Stimulated activated naive CD8-positive, alpha-beta T cell treated with anti-CD3 and anti-CD28 coated beads, Interleukin-15, Interleukin-2, amounts not matched to agents 100 ng/mL and 50 ng/mL, for 24 hours (primary cell): Measurements from ENCODE around the gene ECI1.
"Not testable (repeated sequence)": the region's sequence is repeated elsewhere in the genome, so short reads cannot be mapped to it uniquely, and the experiment has no call there.

Source experiments
- H3K27ac Mint-ChIP-seq: one replicate; pipeline ENCODE4 v1.8.0; 2021; ENCODE audit warnings: mild to moderate bottlenecking, mixed read lengths
- H3K27me3 Mint-ChIP-seq: one replicate; pipeline ENCODE4 v1.8.0; 2021; ENCODE audit warnings: mixed read lengths
- H3K36me3 Mint-ChIP-seq: one replicate; pipeline ENCODE4 v1.8.0; 2021; ENCODE audit warnings: low read depth, mixed read lengths
- H3K4me1 Mint-ChIP-seq: one replicate; pipeline ENCODE4 v1.8.0; 2021; ENCODE audit warnings: low read depth, mixed read lengths
- H3K4me3 Mint-ChIP-seq: one replicate; pipeline ENCODE4 v1.8.0; 2021; ENCODE audit warnings: mild to moderate bottlenecking, mixed read lengths
- H3K9me3 Mint-ChIP-seq: one replicate; pipeline ENCODE4 v1.8.0; 2021; ENCODE audit warnings: mixed read lengths

The ECI1 gene

DNA sequence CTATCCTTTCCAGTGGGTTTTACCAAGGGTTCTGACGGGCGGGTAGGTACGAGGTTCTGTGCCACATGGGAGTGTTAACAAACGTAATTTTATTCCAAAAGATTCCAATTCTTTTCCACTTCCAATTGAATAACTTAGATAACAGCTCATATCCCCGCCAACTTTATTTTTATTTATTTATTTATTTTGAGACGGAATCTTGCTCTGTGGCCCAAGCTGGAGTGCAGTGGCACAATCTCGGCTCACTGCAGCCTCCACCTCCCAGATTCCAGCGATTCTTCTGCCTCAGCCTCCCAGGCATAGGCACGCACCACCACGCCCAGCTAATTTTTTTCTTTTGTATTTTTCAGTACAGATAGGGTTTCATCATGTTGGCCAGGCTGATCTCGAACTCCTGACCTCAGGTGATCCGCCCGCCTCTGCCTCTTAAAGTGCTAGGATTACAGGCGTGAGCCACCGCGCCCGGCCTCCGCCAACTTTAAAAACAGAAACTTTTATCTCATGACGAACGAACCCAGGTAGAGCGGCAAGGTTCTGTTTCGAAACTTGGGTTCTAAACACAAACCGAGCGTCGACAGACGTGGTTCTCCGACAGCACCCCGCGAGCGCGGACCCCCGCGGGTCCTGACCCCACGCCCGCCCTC is 613 bp downstream of the ECI1 start:
- Mint-ChIP-seq H3K4me3 (peak overlapping the region; percentile 89), H3K27me3 (no peaks in the 10 kb centered on the region), H3K36me3 (peaks cover 29% of the 10 kb centered on the region), H3K4me1 (peaks cover 26% of the 10 kb centered on the region), H3K27ac (peak overlapping the region; percentile 84), H3K9me3 (no peaks in the 10 kb centered on the region)

DNA sequence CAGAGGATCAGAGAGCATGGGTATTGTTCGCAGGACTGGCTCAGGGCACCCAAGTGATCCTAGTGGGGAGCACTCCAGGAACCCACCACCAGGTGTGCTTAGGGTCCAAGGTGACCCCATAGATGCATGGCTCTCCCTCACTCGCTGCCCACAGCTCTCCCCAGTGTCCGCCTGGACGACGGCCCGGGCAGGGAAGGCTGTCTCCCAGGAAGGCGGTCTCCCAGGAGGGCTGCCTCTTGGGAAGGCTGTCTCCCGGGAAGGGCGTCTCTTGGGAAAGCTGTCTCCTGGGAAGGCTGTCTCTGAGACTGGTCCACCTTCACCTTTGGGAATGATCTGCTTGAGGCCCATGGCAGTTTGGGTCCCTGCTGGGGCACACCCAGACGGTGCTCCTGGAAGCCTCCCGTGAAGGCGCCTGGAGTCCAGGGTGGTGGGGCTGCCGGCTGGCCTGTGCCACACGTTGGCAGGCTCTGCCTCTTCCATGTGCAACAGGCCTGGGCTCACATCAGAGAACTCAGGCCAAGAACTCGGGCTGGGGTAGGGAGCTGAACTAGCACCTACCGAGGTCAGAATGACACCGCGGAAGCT is 5.0 kb downstream of the ECI1 start:
- Mint-ChIP-seq H3K4me1 (peaks cover 10% of the 10 kb centered on the region), H3K27ac (no peak overlapping the region), H3K27me3 (no peaks in the 10 kb centered on the region), H3K36me3 (peaks cover 24% of the 10 kb centered on the region), H3K9me3 (no peaks in the 10 kb centered on the region), H3K4me3 (no peak overlapping the region)

DNA sequence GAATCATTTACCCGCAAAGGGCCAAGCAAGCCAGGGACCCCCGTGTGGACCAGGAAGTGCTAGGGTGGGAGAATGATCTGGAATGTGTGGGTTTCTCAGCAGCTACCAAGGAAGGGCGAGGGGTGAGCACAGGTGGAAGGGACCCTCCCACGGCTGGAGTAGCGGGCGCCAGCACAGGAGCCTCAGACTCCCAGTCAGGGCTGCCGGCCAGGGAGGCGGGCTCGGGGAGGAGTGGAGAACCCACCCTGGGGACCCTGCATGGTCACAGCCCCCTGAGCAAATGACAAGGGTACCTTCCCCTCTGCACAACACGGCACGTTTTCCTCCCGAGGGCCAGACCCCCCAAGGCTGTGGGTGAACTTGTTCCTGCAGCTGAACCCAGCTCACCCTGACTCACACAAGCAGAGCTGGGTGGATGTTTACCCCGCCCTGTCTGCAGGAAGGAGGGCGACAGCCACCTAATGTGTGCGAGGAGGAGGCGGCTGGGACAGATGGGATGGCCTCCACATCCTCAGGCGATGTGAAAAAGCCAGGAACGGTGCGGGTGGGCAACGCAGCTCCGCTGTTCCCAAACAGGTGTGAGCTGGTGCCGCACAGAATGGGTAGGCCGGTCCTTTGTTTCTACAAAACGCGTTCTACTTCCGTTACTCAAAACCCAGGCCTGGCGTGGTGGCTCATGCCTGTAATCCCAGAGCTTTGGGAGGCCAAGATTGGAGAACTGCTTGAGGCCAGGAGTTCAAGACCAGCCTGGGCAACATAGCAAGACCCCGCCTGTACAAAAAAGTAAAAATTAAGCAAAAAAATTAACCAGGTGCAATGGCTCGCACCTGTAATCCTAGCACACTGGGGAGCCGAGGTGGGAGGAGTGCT is 6.2 kb downstream of the ECI1 start:
- H3K27ac Mint-ChIP-seq: no peak overlapping the region

DNA sequence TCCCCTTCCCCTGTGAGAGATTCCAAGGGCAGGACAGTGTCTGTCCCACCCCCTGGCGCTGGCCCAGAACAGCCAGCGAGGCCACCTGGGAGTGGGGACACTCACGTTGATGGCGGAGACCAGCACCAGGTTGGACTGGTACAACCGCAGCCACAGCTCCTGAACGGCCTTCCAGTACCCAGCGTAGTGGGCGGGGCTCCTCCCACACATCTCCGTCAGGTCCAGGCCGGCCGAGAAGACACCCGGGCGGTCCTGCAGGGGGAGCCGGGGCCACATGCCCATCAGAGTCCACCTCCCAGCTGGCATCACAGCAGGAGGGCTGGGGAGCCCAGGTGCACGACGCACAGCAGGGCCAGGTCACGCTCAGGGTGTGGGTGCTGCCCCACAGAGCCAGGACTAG is 7.1 kb downstream of the ECI1 start:
- H3K27ac Mint-ChIP-seq: no peak overlapping the region
- no peaks in the 10 kb centered on the region for H3K27me3 Mint-ChIP-seq
- H3K9me3 Mint-ChIP-seq: no peaks in the 10 kb centered on the region
- peaks cover 24% of the 10 kb centered on the region for H3K36me3 Mint-ChIP-seq
- no peaks in the 10 kb centered on the region for H3K4me1 Mint-ChIP-seq
- no peak overlapping the region for H3K4me3 Mint-ChIP-seq

More for the DNA sequence above, 6.2 kb downstream of the ECI1 start:
- Mint-ChIP-seq H3K4me3 (no peak overlapping the region), H3K27me3 (no peaks in the 10 kb centered on the region), H3K36me3 (peaks cover 24% of the 10 kb centered on the region), H3K4me1 (peaks cover 3% of the 10 kb centered on the region), H3K9me3 (no peaks in the 10 kb centered on the region)

DNA sequence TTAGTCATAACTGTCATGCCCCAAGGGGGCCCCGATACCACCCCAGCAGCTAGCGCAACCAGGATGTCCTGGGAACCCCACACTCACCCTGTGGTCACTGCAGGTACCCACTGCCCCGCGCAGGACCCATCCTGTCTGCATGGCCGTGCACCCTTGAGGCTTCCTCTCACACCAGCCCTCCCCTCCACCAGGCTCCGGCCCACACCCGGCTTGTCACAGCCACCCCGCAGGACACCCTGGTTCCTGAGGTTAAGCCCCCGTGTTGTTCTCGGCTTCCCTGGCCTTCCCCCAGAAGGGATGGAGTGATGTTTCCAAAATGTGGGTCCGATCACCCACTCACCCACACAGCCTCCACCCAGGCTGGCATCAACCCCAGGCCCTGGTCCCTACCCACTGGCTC is 7.6 kb downstream of the ECI1 start:
- H3K4me3 Mint-ChIP-seq: no peak overlapping the region
- H3K27ac Mint-ChIP-seq: no peak overlapping the region
- H3K4me1 Mint-ChIP-seq: no peaks in the 10 kb centered on the region
- H3K36me3 Mint-ChIP-seq: peaks cover 24% of the 10 kb centered on the region
- H3K27me3 Mint-ChIP-seq: no peaks in the 10 kb centered on the region
- no peaks in the 10 kb centered on the region for H3K9me3 Mint-ChIP-seq

DNA sequence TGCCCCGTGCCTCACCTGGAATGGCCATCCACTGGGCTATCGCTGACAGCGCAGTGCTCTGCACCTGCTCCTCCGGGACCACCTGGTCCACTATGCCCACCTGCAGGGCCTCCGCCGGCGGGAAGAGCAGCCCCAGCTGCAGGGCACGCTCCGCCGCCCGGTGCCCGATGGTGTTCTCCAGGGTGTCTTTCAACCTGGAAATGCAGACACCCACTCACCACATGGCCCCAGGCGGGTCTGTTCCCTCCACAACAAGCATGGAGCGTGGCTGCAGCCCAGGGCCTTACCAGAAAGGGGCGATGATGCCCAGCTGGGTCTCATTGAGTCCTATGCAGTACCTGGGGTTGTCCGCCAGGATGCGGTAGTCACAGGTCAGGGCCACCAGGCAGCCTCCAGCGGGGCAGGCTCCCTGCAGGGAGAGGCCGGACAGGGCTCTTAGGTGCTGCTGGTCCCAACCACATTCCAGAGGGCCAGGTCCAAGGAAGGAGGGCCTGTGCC is 8.3 kb downstream of the ECI1 start:
- no peak overlapping the region for H3K4me3 Mint-ChIP-seq
- no peaks in the 10 kb centered on the region for H3K9me3 Mint-ChIP-seq
- no peak overlapping the region for H3K27ac Mint-ChIP-seq
- H3K27me3 Mint-ChIP-seq: no peaks in the 10 kb centered on the region
- H3K4me1 Mint-ChIP-seq: no peaks in the 10 kb centered on the region
- H3K36me3 Mint-ChIP-seq: peaks cover 24% of the 10 kb centered on the region

DNA sequence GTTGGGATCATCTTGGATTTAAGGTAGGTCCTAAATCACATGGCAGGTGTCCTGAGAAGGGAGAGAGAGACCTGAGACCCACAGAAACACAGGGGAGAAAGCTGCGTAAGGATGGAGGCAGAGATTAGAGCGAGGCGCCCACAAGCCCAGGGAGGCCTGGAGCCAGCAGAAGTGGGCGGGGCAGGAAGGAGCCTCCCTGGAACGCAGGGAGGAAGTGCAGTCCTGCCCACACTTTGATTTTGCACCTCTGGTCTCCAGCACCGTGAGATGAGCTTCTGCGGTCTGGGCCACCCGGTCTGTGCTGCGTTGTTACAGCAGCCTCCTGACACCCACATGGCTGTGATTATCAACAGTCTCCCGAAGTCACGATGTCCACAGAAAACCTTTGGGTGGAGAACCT is 8.8 kb downstream of the ECI1 start:
- no peak overlapping the region for H3K4me3 Mint-ChIP-seq
- peaks cover 22% of the 10 kb centered on the region for H3K36me3 Mint-ChIP-seq
- no peak overlapping the region for H3K27ac Mint-ChIP-seq
- no peaks in the 10 kb centered on the region for H3K9me3 Mint-ChIP-seq
- H3K4me1 Mint-ChIP-seq: no peaks in the 10 kb centered on the region
- no peaks in the 10 kb centered on the region for H3K27me3 Mint-ChIP-seq

DNA sequence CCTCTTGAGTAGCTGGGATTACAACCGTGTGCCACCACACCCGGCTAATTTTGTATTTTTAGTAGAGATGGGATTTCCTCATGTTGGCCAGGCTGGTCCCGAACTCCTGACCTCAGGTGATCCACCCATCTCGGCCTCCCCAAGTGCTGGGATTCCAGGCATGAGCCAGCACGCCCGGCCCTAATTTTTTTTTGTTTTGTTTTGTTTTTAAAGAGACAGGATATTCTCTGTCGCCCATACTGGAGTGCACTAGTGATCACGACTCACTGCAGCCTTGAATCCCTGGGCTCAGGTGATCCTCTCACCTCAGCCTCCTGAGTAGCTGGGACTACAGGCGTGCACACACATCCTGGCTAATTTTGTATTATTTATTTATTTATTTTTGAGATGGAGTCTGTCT is 11.1 kb downstream of the ECI1 start:
- H3K4me1 Mint-ChIP-seq, H3K9me3 Mint-ChIP-seq, H3K4me3 Mint-ChIP-seq, H3K27ac Mint-ChIP-seq, H3K27me3 Mint-ChIP-seq: not testable (repeated sequence)
- H3K36me3 Mint-ChIP-seq: peaks cover 15% of the 10 kb centered on the region

DNA sequence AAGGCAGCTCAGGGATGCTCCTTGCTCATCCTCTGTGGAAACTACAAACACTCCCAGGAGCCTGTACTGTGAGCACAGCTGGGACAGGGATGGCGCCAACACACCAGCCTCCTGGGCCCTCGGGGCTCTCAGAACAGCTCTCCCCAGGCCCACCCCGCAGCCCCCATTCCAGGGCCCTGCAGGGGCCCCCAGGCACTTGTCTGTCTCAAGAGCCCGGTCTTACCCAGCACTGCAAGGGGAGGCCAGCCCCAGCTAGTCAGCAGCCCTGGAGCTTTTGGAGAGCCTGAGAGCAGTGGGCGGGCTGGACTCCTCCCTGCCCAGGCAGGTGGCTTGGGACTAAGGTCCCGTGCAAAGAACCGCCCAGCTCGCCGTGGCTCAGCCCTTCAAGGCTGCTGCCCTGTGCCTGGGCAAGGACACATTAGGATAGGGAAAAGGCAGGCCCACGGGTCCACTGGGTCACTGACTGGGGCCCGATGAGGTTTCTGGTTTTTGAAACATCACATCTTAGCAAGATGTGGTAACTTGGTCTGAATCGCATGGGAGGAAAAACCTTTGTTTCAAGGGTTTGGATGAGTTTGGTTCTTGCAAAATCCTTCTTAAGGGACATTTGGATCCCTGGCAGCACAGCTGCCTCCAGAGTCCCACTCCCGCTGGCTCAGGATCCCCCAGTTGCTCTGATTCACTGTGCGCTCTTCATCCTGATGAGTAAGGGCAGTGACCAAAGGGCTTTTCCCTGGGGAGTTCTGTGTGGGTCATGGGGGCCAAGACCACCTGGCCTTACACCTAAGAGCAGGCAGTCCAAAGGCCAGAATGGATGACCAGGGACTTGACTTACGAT is 12.3 kb downstream of the ECI1 start:
- H3K36me3 Mint-ChIP-seq: peaks cover 16% of the 10 kb centered on the region
- H3K27ac Mint-ChIP-seq: no peak overlapping the region
- H3K27me3 Mint-ChIP-seq: peaks cover 2% of the 10 kb centered on the region
- H3K9me3 Mint-ChIP-seq: no peaks in the 10 kb centered on the region
- no peaks in the 10 kb centered on the region for H3K4me1 Mint-ChIP-seq
- H3K4me3 Mint-ChIP-seq: no peak overlapping the region

DNA sequence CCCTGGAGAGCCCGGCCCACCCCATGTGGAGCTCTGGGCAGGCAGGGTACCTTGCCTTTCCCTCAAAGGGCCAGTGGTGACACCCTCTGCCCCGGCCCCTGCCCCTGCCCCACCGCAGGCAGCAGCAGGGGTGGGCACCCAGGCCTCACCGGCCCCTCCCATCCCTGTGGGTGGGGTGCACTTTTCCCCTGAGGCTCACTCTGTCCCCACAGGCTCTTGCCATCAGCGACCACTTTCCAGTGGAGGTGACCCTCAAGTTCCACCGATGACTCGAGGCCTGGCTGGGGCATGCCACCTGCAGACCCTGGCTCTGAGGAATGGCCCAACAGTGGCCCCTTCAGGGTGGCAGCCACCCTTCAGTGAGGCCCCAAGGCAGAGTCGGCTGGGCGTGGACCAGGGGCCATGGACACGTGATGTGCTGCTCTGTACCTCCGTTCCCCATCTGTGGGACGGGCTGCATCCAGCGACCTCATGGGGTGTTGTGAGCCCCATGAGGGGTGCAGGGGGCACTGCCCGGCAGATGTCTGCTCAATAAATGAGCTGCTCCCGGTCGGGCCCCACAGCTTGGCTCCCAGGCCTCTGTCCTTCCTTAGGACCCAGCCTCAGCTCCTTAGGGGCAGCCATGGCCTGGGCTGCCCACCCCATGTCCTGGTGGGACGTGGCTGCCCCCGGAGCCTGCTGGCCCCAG is 13.1 kb downstream of the ECI1 start:
- Mint-ChIP-seq H3K4me1 (no peaks in the 10 kb centered on the region), H3K4me3 (no peak overlapping the region), H3K27ac (no peak overlapping the region), H3K9me3 (no peaks in the 10 kb centered on the region), H3K27me3 (peaks cover 2% of the 10 kb centered on the region), H3K36me3 (peaks cover 13% of the 10 kb centered on the region)

DNA sequence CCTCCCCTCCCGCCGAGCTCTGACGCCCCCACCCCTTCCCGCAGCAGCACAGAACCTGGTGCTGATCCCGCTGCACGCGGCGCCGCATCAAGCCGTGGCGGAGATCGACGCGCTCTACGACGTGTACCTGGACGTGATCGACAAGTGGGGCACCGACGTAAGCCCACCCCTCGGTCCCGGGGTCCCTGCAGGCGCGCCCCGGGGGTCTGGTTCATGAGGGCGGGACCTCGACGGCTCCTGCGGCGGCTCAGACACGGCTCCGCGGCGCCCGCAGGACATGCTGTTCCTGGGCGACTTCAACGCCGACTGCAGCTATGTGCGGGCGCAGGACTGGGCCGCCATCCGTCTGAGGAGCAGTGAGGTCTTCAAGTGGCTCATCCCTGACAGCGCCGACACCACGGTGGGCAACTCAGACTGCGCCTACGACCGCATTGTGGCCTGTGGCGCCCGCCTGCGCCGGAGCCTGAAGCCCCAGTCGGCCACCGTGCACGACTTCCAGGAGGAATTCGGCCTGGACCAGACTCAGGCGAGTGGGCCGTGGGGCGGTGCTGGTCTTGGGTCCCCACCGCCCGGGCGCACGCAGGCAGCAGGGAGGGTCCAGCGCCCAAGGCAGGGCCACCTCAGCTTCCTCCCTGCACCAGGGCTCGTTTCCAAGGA is 13.8 kb downstream of the ECI1 start:
- Mint-ChIP-seq H3K4me3 (no peak overlapping the region), H3K9me3 (no peaks in the 10 kb centered on the region), H3K27ac (no peak overlapping the region), H3K4me1 (no peaks in the 10 kb centered on the region), H3K36me3 (peaks cover 12% of the 10 kb centered on the region), H3K27me3 (peaks cover 2% of the 10 kb centered on the region)

DNA sequence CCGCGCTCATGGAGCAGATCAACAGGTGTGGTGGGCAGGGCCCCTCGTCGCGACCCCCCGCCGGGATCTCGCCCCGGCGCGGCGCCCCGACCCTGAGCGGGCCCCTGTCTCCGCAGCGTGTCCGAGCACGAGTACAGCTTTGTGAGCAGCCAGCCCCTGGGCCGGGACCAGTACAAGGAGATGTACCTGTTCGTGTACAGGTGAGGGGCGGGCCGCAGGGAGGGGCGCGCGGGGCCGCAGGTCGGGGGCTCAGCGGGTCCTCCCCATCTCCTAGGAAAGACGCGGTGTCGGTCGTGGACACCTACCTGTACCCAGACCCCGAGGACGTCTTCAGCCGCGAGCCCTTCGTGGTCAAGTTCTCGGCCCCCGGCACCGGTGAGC is 14.3 kb downstream of the ECI1 start:
- Mint-ChIP-seq H3K4me3 (no peak overlapping the region), H3K9me3 (no peaks in the 10 kb centered on the region), H3K27me3 (peaks cover 2% of the 10 kb centered on the region), H3K36me3 (peaks cover 7% of the 10 kb centered on the region), H3K4me1 (no peaks in the 10 kb centered on the region), H3K27ac (no peak overlapping the region)

DNA sequence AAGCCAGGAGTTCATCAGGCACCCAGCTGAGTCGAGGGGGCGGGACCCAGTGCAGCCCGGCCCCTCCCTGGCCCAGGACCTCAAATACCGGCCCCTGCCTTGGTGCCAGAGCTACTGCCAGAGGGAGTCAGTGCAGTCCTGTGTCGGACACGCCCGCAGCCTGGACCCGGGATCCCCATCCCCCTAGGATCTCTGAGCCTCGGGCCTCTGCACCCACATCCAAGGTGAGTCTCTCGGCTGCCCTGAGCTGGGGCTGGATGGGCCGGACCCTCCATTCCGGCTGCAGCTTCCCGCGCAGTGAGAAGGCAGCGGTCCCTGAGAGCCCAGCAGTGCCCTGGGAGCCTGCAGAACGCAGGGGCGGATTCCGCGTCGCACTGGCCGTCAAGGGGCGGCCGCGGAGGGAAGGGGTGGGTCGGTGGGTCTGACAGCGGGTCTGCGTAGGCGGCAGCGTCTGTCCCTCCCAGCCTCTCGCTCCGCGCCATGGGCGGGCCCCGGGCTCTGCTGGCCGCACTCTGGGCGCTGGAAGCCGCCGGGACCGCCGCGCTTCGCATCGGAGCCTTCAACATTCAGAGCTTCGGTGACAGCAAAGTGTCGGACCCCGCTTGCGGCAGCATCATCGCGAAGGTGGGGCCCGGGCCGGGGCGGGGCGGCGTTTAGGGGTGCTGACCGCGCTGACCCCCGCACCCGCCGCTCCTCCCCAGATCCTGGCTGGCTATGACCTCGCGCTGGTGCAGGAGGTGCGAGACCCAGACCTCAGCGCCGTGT is 14.9 kb downstream of the ECI1 start, which contains the start of gene DNASE1L2:
DNASE1L2 (plus strand) TSS at position 108 of the 765 bp plus-strand sequence; CDS start at position 481, 373 bp downstream.
- H3K27ac Mint-ChIP-seq: no peak within 1 kb of the TSS
- peaks cover 2% of the 10 kb centered on the region for H3K27me3 Mint-ChIP-seq
- no peaks in the 10 kb centered on the region for H3K4me1 Mint-ChIP-seq
- no peak within 1 kb of the TSS for H3K4me3 Mint-ChIP-seq
- H3K9me3 Mint-ChIP-seq: no peaks in the 10 kb centered on the region
- peaks cover 4% of the 10 kb centered on the region for H3K36me3 Mint-ChIP-seq
